Measurements from ENCODE around the gene KAZALD1.

Gene KAZALD1

DNA sequence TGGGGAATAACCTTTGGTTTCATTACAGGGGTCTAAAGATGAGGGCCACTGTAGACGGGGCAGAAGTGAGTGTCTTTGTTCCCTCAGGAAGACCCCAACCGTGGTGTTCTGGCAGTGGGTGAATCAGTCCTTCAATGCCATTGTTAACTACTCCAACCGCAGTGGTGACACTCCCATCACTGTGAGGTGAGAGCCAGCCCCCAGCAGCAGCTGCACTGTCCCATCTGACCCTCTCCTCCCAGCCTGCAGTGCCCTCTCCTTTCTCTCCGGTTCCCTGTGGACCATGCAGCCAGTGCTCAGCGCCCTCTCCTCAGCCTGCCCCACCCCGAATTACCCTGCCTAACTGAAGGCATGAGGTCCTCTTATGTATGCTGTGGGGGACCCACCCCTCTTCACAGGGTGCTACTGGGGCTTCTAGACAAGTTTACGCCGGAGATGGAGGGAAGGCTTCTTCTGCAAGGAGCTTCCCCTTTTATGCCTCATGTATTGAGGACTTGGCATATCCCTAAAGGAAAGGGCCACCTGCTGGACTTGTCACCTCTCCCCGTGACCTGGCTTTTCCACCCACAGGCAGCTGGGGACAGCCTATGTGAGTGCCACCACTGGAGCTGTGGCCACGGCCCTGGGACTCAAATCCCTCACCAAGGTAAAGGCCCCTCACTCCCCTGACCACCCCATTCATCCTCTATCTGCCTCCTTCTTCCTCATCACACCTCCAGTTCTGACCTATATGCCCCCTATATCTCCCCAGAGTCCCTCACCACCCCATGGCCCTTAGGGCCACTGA is 25.7 kb upstream of the KAZALD1 start:
- Mint-ChIP-seq H3K36me3 (ENCODE audit: low read depth) (peaks cover 34% of the 10 kb centered on the region), H3K27me3 (ENCODE audit: low read depth) (no peaks in the 10 kb centered on the region), H3K9me3 (no peaks in the 10 kb centered on the region), H3K27ac (no peak overlapping the region), H3K4me1 (ENCODE audit: low read depth) (peaks cover 16% of the 10 kb centered on the region), H3K4me3 (no peak overlapping the region)

DNA sequence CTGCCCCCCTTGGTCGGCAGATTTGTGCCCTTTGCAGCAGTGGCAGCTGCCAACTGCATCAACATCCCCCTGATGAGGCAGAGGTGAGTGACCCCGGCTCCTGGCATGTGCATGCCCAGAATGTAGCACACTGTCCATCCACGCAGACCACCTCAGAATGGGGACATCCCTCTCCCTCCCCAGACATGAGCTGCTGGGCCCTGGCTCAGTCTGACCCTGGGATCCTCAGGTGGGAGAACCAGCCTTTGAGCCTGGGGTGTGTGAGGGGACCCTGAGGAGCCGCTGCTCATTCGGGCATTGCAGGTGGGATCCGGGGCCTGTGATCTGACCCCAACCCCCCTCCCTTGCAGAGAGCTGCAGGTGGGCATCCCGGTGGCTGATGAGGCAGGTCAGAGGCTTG is 25.1 kb upstream of the KAZALD1 start:
- Mint-ChIP-seq H3K27ac (no peak overlapping the region), H3K4me1 (ENCODE audit: low read depth) (peaks cover 19% of the 10 kb centered on the region), H3K27me3 (ENCODE audit: low read depth) (no peaks in the 10 kb centered on the region), H3K4me3 (no peak overlapping the region), H3K9me3 (no peaks in the 10 kb centered on the region), H3K36me3 (ENCODE audit: low read depth) (peaks cover 35% of the 10 kb centered on the region)

DNA sequence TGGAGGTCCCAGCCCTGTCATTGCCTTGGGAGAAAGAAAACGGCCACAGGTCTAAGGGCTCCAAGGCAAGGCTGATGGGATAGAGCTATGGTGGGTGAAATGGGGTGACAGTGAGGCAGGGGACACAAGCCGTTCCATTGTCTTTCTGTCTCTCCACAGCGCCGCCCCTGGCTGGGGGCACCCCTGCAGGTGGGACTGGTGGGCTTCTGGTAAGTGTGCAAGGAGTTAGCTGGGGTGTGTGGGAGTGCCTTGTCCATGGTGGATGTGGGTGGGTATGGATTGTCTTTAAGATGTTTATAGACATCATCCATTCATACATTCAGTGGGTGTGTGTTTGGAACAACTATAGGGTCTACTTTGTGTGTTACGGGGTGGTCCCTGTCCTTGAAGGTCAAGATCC is 23.3 kb upstream of the KAZALD1 start:
- no peaks in the 10 kb centered on the region for H3K9me3 Mint-ChIP-seq
- H3K27me3 Mint-ChIP-seq (ENCODE audit: low read depth), result no peaks in the 10 kb centered on the region
- H3K36me3 Mint-ChIP-seq (ENCODE audit: low read depth), result peaks cover 35% of the 10 kb centered on the region
- H3K4me1 Mint-ChIP-seq (ENCODE audit: low read depth), result peaks cover 23% of the 10 kb centered on the region
- no peak overlapping the region for H3K4me3 Mint-ChIP-seq
- H3K27ac Mint-ChIP-seq, result no peak overlapping the region

GRCh38 chr10:101040061-101040460 is 21.7 kb upstream of the KAZALD1 start:
- peaks cover 10% of the 10 kb centered on the region for H3K27me3 Mint-ChIP-seq (ENCODE audit: low read depth)
- H3K9me3 Mint-ChIP-seq, result no peaks in the 10 kb centered on the region
- peaks cover 30% of the 10 kb centered on the region for H3K36me3 Mint-ChIP-seq (ENCODE audit: low read depth)
- peaks cover 18% of the 10 kb centered on the region for H3K4me1 Mint-ChIP-seq (ENCODE audit: low read depth)
- H3K4me3 Mint-ChIP-seq, result no peak overlapping the region
- no peak overlapping the region for H3K27ac Mint-ChIP-seq

- Mint-ChIP-seq H3K4me1 (ENCODE audit: low read depth) (peaks cover 18% of the 10 kb centered on the region), H3K27ac (no peak overlapping the region), H3K4me3 (no peak overlapping the region), H3K36me3 (ENCODE audit: low read depth) (peaks cover 25% of the 10 kb centered on the region), H3K9me3 (no peaks in the 10 kb centered on the region), H3K27me3 (ENCODE audit: low read depth) (peaks cover 17% of the 10 kb centered on the region)
Observed at GRCh38 chr10:101040851-101041250, 20.9 kb upstream of the KAZALD1 start.

- Mint-ChIP-seq H3K4me3 (no peak overlapping the region), H3K4me1 (ENCODE audit: low read depth) (peaks cover 18% of the 10 kb centered on the region), H3K27ac (peak overlapping the region; percentile 7)
Observed at GRCh38 chr10:101041252-101041761, 20.5 kb upstream of the KAZALD1 start.

GRCh38 chr10:101042118-101042517 is 19.7 kb upstream of the KAZALD1 start:
- peaks cover 16% of the 10 kb centered on the region for H3K36me3 Mint-ChIP-seq (ENCODE audit: low read depth)
- H3K9me3 Mint-ChIP-seq, result no peaks in the 10 kb centered on the region
- peaks cover 30% of the 10 kb centered on the region for H3K27me3 Mint-ChIP-seq (ENCODE audit: low read depth)
- H3K4me3 Mint-ChIP-seq, result peak overlapping the region; percentile 85
- H3K27ac Mint-ChIP-seq, result peak overlapping the region; percentile 71
- H3K4me1 Mint-ChIP-seq (ENCODE audit: low read depth), result peaks cover 18% of the 10 kb centered on the region

More at GRCh38 chr10:101041252-101041761, 20.5 kb upstream of the KAZALD1 start:
- H3K9me3 Mint-ChIP-seq, result no peaks in the 10 kb centered on the region
- H3K27me3 Mint-ChIP-seq (ENCODE audit: low read depth), result peaks cover 22% of the 10 kb centered on the region
- peaks cover 21% of the 10 kb centered on the region for H3K36me3 Mint-ChIP-seq (ENCODE audit: low read depth)

- H3K9me3 Mint-ChIP-seq, result no peaks in the 10 kb centered on the region
- peaks cover 18% of the 10 kb centered on the region for H3K4me1 Mint-ChIP-seq (ENCODE audit: low read depth)
- peak overlapping the region; percentile 85 for H3K4me3 Mint-ChIP-seq
- peak overlapping the region; percentile 71 for H3K27ac Mint-ChIP-seq
- H3K27me3 Mint-ChIP-seq (ENCODE audit: low read depth), result peaks cover 37% of the 10 kb centered on the region
- peaks cover 10% of the 10 kb centered on the region for H3K36me3 Mint-ChIP-seq (ENCODE audit: low read depth)
Observed at GRCh38 chr10:101042667-101043362, 19.0 kb upstream of the KAZALD1 start.

DNA sequence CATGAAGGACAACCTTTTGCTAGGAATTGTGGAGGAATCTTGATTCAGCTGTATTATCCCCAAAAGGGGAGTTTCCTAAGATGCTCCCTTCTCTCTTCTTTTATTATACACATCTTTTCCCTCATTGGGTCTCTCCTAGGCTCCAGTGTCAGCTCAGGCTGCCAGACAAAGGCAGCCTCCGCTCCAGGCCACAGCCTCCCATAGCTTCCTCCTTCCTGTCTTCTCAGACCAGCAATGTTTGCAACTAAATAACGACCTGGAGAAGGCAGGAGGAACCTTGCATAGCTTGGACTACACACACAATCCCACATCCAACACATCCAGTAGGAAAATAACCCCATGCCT is 18.5 kb upstream of the KAZALD1 start:
- H3K9me3 Mint-ChIP-seq, result no peaks in the 10 kb centered on the region
- H3K27ac Mint-ChIP-seq, result no peak overlapping the region
- peaks cover 42% of the 10 kb centered on the region for H3K27me3 Mint-ChIP-seq (ENCODE audit: low read depth)
- peaks cover 6% of the 10 kb centered on the region for H3K36me3 Mint-ChIP-seq (ENCODE audit: low read depth)
- H3K4me1 Mint-ChIP-seq (ENCODE audit: low read depth), result peaks cover 20% of the 10 kb centered on the region
- peak overlapping the region; percentile 85 for H3K4me3 Mint-ChIP-seq

DNA sequence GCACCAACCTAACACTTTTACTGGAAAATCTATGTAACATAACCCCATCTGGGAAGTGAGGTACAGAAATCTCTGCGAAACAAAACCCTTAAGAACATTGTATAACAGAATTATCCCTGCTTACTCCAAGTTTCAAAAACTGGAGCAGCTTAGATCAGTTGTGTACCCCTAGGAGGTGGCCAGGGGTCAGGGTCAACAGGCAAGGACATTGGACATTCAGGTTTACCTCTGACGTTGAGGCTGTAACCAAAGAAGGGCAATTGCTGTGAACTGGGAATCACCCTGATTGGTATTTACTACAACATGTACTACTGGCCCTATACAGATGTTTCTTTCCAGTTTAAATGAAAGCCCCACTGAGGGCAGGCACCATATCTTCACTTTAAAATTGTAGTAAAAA is 17.7 kb upstream of the KAZALD1 start:
- H3K4me1 Mint-ChIP-seq (ENCODE audit: low read depth), result peaks cover 22% of the 10 kb centered on the region
- no peak overlapping the region for H3K4me3 Mint-ChIP-seq
- no peaks in the 10 kb centered on the region for H3K9me3 Mint-ChIP-seq
- peaks cover 3% of the 10 kb centered on the region for H3K36me3 Mint-ChIP-seq (ENCODE audit: low read depth)
- peaks cover 50% of the 10 kb centered on the region for H3K27me3 Mint-ChIP-seq (ENCODE audit: low read depth)
- no peak overlapping the region for H3K27ac Mint-ChIP-seq

DNA sequence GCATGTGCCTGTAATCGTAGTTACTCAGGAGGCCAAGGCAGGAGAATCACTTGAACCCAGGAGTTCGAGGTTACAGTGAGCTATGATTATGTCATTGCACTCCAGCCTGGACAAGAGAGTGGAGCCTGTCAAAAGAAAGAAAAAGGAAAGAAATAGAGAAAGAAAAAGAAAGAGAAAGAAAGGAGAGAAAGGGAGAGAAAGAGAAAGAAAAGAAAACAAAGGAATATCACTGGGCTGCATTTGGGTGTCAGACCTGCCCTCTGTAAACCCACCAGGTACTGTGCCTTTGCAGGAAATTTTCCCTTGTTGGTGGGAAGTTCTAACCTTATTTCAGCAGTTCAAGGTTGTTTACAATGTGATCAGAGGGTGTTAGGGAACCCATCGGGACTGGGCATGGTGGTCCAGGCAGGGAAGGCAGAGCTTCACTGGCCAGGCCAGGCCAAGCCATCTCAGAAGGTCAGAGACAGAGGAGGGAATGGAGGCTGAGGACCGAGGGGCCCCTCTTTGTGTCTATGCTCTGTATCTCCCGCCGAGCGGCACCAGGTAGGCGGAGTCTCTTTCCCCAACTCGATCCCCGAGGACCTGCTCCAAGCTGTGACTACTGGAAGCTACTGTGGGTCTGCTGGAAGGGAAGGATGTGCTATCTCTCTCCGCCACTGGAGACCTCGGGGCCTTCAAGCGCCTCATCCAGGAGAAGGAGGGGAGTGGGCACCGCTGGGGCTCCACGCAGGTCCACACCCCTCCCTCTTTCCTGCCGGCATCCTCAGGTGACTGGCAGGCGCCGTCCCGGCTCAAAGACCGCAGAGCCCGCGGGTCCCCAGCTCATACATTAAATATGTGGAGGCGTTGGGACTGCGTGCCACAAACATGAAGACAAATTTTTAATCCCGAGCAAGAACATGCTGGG is 15.2 kb upstream of the KAZALD1 start:
- H3K4me3 Mint-ChIP-seq, result no peak overlapping the region
- no peak overlapping the region for H3K27ac Mint-ChIP-seq
- H3K27me3 Mint-ChIP-seq (ENCODE audit: low read depth), result peaks cover 69% of the 10 kb centered on the region
- H3K4me1 Mint-ChIP-seq (ENCODE audit: low read depth), result peaks cover 25% of the 10 kb centered on the region
- no peaks in the 10 kb centered on the region for H3K9me3 Mint-ChIP-seq
- no peaks in the 10 kb centered on the region for H3K36me3 Mint-ChIP-seq (ENCODE audit: low read depth)

GRCh38 chr10:101047268-101047667 is 14.5 kb upstream of the KAZALD1 start:
- H3K27me3 Mint-ChIP-seq (ENCODE audit: low read depth), result peaks cover 69% of the 10 kb centered on the region
- no peaks in the 10 kb centered on the region for H3K36me3 Mint-ChIP-seq (ENCODE audit: low read depth)
- no peaks in the 10 kb centered on the region for H3K9me3 Mint-ChIP-seq
- H3K27ac Mint-ChIP-seq, result no peak overlapping the region
- peaks cover 19% of the 10 kb centered on the region for H3K4me1 Mint-ChIP-seq (ENCODE audit: low read depth)
- H3K4me3 Mint-ChIP-seq, result no peak overlapping the region

DNA sequence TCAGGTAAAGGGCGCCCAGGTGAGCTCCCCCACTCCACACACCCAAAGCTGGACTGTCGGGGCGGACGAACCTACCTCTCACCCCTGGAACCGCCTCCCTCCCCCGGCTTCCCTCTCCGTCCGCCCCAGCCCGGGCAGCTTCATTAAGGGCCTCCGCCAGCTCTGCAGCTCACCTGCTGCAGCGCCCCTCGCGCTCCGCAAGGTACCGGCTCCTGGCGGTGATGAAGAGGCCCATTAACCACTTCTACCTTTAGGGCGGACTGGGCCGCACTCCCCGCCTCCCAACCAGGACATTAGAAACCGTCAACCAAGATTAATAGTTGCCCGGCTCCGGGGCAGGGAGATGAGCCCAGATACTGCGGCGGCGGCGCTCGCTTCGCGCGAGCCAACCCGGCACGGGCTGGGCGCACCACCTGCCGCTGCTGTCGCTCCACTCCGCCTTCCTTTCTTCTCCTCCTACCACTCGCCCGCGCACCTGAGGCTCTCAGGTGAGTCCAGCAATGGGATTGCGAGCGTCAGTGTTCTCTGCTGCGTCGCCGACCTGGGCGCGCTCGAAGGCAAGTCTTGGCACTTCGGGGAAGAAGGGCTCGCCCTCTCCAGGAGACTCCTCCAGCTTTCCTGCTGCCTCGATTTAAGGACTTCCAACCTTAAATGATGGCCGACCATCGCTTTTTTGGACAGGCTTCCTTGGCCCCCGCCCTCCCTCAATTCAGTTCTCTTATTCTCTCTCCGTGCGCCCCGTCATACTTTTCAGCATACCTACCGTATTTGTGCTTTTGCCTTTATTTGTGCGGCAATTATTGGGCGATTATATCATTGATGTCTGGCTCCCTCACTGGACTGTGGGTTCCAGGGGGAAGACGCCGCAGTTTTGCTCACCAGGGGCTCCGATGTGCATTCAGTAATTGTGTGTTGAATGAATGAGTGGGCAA is 13.6 kb upstream of the KAZALD1 start:
- H3K36me3 Mint-ChIP-seq (ENCODE audit: low read depth), result no peaks in the 10 kb centered on the region
- H3K4me1 Mint-ChIP-seq (ENCODE audit: low read depth), result peaks cover 11% of the 10 kb centered on the region

More for the DNA sequence above, 13.6 kb upstream of the KAZALD1 start:
- peaks cover 69% of the 10 kb centered on the region for H3K27me3 Mint-ChIP-seq (ENCODE audit: low read depth)
- H3K27ac Mint-ChIP-seq, result no peak overlapping the region
- H3K4me3 Mint-ChIP-seq, result no peak overlapping the region
- no peaks in the 10 kb centered on the region for H3K9me3 Mint-ChIP-seq

Measured in T-helper 1 cell treated with Interleukin-12 subunit alpha and Interleukin-12 subunit beta and Interleukin-4 antibody, amounts not matched to agents 30 μg/mL and 1 μg/mL, for 36 hours (primary cell).